ENCODE data around the gene MAP3K14.
A peak's percentile ranks its signal among the peaks of the same experiment; 100 is the strongest.

Gene MAP3K14

GRCh38 chr17:45317111-45317928, 500 bp upstream of the MAP3K14 start:
- DNase-seq (ENCODE audit: low read depth in 2 of 2, low spot score in 1 of 2), result peak; percentile 98 to 99

- DNase-seq (ENCODE audit: low read depth in 2 of 2, low spot score in 1 of 2), result no peak
These were observed 979 bp downstream of the MAP3K14 start for GRCh38 chr17:45315648-45316433.

DNA sequence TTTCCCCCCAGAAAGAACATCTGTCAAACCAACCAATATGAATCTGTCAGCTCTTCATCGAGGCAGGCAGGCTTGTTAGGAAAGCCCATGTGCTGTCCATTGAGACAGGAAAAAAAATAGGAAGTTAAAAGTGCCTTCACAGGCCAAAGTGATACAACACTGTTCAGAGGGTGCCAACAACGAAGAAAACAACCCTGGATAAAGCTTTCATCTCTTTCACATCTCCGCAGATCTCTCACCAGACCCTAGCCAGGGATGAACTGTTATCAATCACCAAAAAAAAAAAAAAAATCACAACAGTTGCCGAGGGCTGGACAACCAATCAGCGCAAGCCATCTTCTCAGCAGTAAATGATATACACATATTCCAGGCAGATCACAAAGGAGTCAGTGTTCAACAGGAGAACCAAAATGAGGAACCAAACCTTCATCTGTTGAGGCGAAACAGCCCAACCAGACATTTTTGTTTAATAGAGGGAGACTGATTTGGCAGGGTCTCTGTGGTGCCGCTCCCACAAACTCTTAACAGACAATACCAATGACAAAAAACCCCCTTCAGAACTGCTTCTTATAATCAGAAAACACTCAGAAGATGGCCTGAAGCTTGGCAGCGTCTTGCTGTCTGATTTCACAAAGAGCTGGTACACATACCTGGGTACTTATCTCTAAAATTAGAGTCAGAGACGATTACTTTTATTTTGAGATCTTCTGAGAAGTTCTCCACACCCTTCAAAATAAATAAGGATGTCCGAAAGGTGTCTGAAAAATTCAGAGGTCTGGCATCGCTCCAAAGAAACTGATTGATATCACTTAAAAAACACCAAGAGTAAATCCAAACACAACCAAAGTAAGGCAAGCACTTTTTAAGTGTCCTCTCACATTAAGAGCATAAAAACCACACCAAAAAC, 1.8 kb downstream of the MAP3K14 start:
- DNase-seq (ENCODE audit: low read depth in 2 of 2, low spot score in 1 of 2), result no peak

DNA sequence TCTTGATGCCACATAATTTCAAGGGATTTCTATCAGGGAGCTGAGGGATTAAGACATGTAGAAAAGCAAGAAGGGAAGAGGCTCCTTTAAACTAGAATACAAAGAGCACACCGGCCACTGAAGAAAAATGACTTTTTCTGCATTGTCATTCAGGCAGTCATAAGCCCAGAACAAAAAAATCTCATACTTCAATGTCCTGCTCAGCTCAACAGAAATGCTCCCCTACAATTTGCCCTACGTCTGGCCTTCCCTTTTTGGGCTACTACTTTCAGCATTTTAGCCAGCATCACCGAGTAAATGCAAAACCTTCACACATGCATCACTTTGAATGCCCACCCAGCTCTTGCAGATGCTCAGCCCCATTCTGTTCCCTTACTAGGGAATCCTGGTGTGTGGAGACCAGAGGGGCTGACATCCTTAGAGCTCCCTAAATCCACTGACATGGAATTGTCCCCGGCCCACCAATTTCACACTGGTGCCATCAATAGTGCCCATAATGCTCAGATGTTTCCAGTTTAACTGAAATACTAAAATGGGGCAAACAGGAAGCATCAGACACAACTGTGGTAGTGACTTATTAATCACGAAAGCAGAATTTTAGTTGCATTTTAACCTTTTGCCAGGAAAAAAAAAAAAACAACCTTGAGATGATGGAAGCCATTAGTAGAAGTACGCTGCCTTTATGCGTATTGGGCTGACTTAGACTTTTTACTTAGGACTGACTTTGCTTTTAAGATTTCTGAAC, 2.7 kb downstream of the MAP3K14 start:
- DNase-seq (ENCODE audit: low read depth in 2 of 2, low spot score in 1 of 2), result no peak

DNA sequence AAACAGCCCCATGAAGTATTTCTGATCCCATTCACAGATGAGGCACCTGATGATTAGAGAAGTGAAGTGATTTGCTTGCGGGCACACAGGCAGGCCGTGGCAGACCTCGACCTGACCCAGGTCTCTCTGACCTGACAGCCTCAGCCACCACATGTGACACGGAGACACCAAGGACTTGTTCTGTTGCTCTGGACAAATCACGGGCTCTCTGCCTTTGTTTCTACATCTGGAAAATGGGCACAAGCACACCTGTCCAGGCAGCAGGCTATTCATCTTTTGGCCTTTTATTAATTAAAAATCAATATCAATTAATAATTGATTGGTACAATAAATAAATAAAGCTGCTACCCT, 3.4 kb downstream of the MAP3K14 start:
- DNase-seq (ENCODE audit: low read depth in 2 of 2, low spot score in 1 of 2), result no peak

GRCh38 chr17:45312477-45313420, 4.1 kb downstream of the MAP3K14 start:
- DNase-seq (ENCODE audit: low read depth in 2 of 2, low spot score in 1 of 2), result no peak

DNA sequence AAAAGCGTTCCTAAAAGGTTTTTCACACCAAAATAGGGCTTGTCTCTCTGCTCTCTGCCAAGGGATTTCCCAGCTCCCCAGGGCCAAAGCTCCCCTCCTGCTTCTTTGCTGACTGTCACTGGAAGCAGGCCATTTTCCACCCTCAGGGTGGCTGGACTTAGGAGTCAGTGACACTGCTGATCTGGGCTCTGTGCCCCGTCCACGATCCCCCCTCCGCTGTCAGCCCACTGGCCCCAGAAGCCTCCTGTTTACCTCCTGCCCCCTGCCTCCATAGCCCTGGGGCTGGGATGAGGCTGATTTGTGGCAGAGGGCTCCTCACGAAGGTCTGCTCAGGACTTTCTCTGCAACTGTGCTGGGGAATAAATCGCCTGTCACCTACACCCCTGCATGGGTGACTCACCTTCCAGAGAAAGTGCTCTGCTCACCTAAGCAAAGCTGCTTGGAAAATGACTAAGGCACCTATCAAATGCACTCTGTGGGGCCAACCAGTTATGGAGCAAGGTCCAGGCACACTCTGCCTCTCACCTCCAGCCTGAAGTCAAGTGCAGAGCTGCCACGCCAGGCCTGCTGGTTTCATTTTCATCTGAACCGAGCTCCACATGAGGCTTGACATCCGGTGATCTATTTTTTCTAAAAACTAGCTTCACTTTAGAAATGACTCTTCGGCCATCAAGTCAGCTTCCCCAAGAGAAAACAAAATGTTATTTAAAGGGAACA, 4.9 kb downstream of the MAP3K14 start:
- DNase-seq (ENCODE audit: low read depth in 2 of 2, low spot score in 1 of 2), result peak; percentile 26 to 66

- DNase-seq (ENCODE audit: low read depth in 2 of 2, low spot score in 1 of 2), result no peak
These were observed 5.4 kb downstream of the MAP3K14 start for GRCh38 chr17:45311401-45311759.

- DNase-seq (ENCODE audit: low read depth in 2 of 2, low spot score in 1 of 2), result no peak
These were observed 6.2 kb downstream of the MAP3K14 start for GRCh38 chr17:45310380-45311324.

DNA sequence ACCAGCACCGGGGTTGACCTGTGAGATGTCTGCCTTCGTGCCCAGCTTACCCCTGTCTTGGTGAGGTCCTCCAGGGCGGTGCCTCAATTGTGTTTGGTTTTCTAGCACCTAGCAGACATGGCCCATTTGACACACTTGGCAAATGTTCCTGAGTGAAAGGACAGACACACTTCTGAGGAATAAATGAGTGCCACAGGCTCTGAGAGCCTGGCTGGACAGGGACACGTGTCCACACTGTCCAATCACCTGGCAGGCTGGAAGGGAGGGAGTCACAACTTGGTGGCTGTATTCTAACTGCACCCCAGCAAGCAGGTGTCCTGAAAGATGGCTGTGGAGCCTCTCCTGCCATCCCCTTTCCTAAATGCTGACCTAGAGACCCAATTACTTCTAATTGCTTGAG, 7.4 kb downstream of the MAP3K14 start:
- no peak for DNase-seq (ENCODE audit: low read depth in 2 of 2, low spot score in 1 of 2)

GRCh38 chr17:45308840-45309239, 8.0 kb downstream of the MAP3K14 start:
- DNase-seq (ENCODE audit: low read depth in 2 of 2, low spot score in 1 of 2), result no peak

GRCh38 chr17:45308016-45308365, 8.8 kb downstream of the MAP3K14 start:
- no peak for DNase-seq (ENCODE audit: low read depth in 2 of 2, low spot score in 1 of 2)

DNA sequence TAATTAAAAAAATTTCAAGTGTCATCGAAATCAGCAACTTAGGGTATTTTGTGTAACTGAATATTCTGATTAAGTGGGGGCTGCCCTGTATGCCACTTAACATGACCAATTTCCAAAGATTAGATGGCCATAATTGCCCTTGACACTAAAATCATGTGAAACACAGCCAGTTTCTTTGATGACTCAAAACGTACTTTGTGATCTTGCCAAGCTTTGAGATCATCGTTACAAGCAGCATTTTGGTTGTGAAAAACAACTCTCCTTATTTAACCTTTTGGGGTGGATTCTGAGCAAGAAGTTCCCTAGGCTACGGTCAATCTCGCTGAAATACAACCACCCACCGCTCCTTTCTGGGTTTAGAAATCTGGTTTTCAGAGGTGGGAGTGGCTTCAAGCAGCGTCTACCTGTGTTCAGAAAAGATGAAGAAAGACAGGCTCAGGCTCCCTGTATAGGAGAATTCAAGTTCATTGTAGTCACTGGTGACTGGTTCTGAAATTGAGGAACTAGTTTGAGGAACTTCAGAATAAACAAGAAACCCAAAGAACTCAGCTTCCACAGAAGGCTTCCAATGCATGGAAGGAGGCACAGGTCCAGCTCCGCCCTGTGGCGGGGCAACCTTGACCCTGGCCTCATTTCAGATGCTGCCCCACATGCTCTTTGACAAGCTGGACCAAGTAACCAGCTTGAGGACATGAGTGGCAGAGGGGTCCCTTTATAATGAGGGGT, 9.4 kb downstream of the MAP3K14 start:
- DNase-seq (ENCODE audit: low read depth in 2 of 2, low spot score in 1 of 2), result no peak

DNA sequence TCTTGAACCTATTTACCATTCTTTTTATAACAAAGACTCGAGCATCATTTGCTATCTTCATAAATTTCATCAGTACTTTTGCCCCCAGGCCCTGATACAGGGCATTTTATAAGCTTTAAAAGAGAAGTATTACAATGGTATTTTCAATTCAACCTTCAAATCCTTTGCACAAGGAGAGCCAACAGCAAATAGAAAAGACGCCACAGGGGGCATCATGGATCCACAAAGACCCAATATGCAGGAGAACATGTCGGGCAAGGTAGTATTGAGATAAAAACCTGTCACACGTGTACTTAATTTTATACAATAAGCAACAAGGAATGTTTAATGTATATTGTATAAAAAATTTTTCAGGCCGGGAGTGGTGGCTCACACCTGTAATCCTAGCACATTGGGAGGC, 10.2 kb downstream of the MAP3K14 start:
- no peak for DNase-seq (ENCODE audit: low read depth in 2 of 2, low spot score in 1 of 2)

DNA sequence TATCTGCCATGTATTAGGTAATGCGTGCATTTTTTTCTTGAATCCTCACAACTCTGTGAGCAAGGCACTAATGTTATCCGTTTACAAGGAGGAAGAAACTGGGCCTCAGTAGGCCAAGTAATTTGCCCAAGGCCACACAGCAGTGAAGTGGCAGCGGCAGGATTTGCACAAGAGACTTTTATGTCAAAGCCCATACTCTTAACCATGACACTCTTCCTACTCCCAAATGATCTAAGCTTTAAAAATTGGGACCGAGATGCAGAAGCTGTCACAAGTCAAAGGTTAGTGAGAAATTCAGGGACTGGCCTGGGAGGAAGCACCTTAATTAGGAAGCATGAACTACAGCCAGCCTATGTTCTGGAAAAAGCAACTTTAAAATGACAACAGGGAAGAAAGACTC, 10.7 kb downstream of the MAP3K14 start:
- no peak for DNase-seq (ENCODE audit: low read depth in 2 of 2, low spot score in 1 of 2)

DNA sequence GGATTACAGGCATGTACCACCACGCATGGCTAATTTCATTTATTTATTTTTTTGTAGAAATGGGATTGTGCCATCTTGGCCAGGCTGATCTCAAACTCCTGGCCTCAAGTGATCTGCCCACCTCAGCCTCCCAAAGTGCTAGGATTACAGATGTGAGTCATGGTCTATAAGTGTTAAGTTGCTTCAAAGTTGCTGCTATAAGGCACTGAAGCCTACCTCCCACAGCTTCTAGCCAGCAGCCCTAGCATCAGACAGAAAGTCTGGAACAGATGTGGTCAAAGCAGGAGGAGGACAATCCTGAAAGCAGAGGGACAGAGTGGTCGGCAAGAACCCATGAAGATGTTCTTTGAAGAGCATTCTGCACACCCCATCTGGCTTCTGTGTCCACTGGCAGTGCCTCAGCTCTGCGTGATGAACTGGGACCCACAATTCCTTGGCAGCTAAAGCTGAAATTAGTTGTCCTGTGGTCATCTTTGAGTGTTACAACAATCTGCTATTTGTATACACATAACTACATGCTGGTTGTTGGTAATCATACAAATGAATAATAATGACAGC, 11.2 kb downstream of the MAP3K14 start:
- no peak for DNase-seq (ENCODE audit: low read depth in 2 of 2, low spot score in 1 of 2)

DNA sequence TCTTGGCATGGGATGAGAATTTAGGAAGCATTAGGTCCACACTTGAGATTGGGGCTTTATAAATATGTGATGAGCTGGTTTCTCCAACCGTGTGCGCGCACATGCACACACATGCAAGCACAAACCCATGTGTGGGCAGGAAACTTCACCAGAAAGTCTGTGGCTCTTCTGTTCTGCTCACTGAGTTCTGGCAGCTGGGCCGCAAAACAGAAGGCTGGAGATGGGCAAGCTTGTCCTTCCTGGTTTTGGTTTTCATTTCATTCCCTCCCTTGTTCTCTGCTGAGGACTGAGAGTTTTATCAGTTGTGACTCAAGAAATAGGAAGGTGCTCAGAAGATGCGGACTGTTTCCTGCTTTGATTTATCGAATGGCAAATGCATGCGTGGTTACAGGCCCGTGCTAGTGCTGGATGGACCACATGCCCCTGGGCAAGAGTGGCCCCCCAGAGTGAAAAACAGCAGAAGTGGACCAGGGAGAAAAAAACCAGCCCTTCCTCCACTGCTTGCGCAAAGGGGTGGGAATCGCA, 14.1 kb downstream of the MAP3K14 start:
- DNase-seq (ENCODE audit: low read depth in 2 of 2, low spot score in 1 of 2), result no peak
